Prostate gland (tissue), 2 donors: ENCODE results near the gene MAP3K4. TPM values are rescaled to one million over a fixed set of nuclear protein-coding genes. Genes with fewer than 3 reads are reported as not detected.

Experiments used
- DNase-seq: peaks from one replicate; pipeline ENCODE4 v3.0.0-alpha.2; 2019; ENCODE audit warnings: low spot score
- H3K27ac ChIP-seq, 2 donors: fragments of 200-600 bp; sonication (generic); 2 replicates each; pipeline ENCODE4 v1.5.1; 2017 to 2019
- H3K27me3 ChIP-seq: fragments of 200-600 bp; sonication (generic); replicated peaks from 2 replicates; pipeline ENCODE4 v1.5.1; 2019; ENCODE audit not compliant: insufficient read depth
- H3K36me3 ChIP-seq, 2 donors: fragments of 200-600 bp; sonication (generic); 1 replicate in 1 of 2; 2 replicates in 1 of 2; pipeline versions ENCODE4 v1.5.1 to v1.8.1; 2017 to 2019
- H3K4me1 ChIP-seq: fragments of 200-600 bp; sonication (generic); replicated peaks from 2 replicates; pipeline ENCODE4 v1.5.1; 2019
- H3K4me3 ChIP-seq, 2 donors: fragments of 200-600 bp; sonication (generic); 2 replicates each; pipeline ENCODE4 v1.5.1; 2017 to 2019
- H3K9me3 ChIP-seq: fragments of 200-600 bp; sonication (generic); 2 replicates; pipeline ENCODE4 v1.5.1; 2017
- POLR2A ChIP-seq: fragments of 450-650 bp; IDR thresholded peaks from one replicate; pipeline ENCODE4 v1.6.1; 2016; ENCODE audit warnings: antibody characterized with exemption, mild to moderate bottlenecking
- POLR2AphosphoS5 ChIP-seq: sonication (generic); formaldehyde crosslinking; IDR thresholded peaks from one replicate; pipeline ENCODE4 v1.6.1; 2017; ENCODE audit warnings: antibody characterized with exemption
- WGBS: methylation state at CpG from one replicate; pipeline ENCODE4 v1.1.5; 2018; 5-methylcytosine and 5-hydroxymethylcytosine counted together
- intact Hi-C: fragments of 100-400 bp; cut with DNase I; formaldehyde crosslinking; loops from one replicate; pipeline ENCODE4 v1.14.2; 2022
- total RNA-seq, 2 donors: library from RNA; depleted of rRNA; stranded (reverse); fragments of >200 nt; gene quantifications; one replicate each; pipeline ENCODE4 v1.1.0, GENCODE V29; 2016
- TF ChIP-seq, protein P1 (sequence below), 4 experiments: fragments of 200-600 bp in 2 of 4; fragments of 450-650 bp in 2 of 4; sonication (generic) in 2 of 4; IDR thresholded peaks; 1 replicate in 3 of 4; 2 replicates in 1 of 4; pipeline ENCODE4 v1.5.1; 2016 to 2019; ENCODE audit warnings: antibody characterized with exemption in 4 of 4, mild to moderate bottlenecking in 2 of 4, moderate library complexity in 2 of 4

The MAP3K4 gene
- total RNA-seq, 2 donors from 2014 or later = 26.2 to 59.2 TPM

GRCh38 chr6:161137320-161137719 is 145.8 kb downstream of the MAP3K4 start:
- H3K27me3 ChIP-seq = no peaks in the 10 kb centered on the region
- H3K9me3 ChIP-seq = no peaks in the 10 kb centered on the region
- 96% methylated on average over 11 of the region's 11 CpGs for WGBS
- H3K27ac ChIP-seq = no peak overlapping the region
- TF ChIP-seq POLR2A = no peak
- TF ChIP-seq, protein P1, sequence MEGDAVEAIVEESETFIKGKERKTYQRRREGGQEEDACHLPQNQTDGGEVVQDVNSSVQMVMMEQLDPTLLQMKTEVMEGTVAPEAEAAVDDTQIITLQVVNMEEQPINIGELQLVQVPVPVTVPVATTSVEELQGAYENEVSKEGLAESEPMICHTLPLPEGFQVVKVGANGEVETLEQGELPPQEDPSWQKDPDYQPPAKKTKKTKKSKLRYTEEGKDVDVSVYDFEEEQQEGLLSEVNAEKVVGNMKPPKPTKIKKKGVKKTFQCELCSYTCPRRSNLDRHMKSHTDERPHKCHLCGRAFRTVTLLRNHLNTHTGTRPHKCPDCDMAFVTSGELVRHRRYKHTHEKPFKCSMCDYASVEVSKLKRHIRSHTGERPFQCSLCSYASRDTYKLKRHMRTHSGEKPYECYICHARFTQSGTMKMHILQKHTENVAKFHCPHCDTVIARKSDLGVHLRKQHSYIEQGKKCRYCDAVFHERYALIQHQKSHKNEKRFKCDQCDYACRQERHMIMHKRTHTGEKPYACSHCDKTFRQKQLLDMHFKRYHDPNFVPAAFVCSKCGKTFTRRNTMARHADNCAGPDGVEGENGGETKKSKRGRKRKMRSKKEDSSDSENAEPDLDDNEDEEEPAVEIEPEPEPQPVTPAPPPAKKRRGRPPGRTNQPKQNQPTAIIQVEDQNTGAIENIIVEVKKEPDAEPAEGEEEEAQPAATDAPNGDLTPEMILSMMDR (IDR thresholded peaks at IDR 0.05) = no peak
- no peak for TF ChIP-seq POLR2AphosphoS5
- no peak for DNase-seq
- intact Hi-C loops = no loop called here
- H3K4me1 ChIP-seq = no peaks in the 10 kb centered on the region
- H3K4me3 ChIP-seq = no peak overlapping the region
- H3K36me3 ChIP-seq = no peaks in the 10 kb centered on the region

DNA sequence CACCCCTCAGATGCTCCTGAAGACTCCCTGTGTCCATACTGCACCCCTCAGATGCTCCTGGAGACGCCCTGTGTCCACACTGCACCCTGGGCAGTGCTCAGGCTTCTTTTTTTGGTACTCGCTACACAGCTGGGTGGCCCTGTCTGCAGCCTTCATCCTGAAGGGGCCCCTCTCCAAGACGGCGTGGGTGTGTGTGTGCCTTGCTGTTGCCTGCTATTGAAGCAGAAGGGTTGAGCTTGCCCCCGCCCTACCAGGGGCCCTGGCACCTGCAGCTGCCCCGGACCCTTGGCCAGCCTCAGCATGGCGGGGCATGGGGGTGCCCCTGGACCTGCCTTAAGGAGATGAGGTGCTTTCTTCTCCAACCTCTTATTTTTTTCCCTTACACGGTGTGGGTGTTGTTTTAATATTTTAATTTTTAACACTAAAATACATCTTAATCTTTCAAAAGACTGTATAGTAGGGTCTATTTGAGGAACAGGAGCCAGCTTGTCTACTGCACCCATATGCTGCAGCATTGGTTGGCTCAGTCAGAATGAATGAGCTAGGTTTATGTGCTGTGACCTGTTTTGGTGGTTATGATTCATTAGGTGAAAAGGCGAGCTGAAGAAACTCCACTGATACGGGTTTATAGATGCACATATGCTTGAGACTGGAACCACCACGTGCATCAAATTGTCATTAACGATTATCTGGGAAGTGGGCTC is 146.4 kb downstream of the MAP3K4 start:
- Histone ChIP-seq H3K36me3 (no peaks in the 10 kb centered on the region), H3K4me1 (no peaks in the 10 kb centered on the region), H3K27me3 (no peaks in the 10 kb centered on the region), H3K9me3 (no peaks in the 10 kb centered on the region), H3K27ac (no peak overlapping the region), H3K4me3 (no peak overlapping the region)
- intact Hi-C loops = no loop called here
- 87% methylated on average over 12 of the region's 12 CpGs for WGBS
- no peak for DNase-seq
- TF ChIP-seq POLR2AphosphoS5 = no peak
- TF ChIP-seq, protein P1 (IDR thresholded peaks at IDR 0.05) = no peak
- TF ChIP-seq POLR2A = no peak

GRCh38 chr6:161138543-161139303 is 147.2 kb downstream of the MAP3K4 start:
- Histone ChIP-seq H3K4me3 (no peak overlapping the region), H3K9me3 (no peaks in the 10 kb centered on the region), H3K36me3 (no peaks in the 10 kb centered on the region), H3K27ac (no peak overlapping the region), H3K27me3 (no peaks in the 10 kb centered on the region), H3K4me1 (no peaks in the 10 kb centered on the region)
- TF ChIP-seq POLR2AphosphoS5 (no peak), POLR2A (no peak)
- TF ChIP-seq, protein P1 (IDR thresholded peaks at IDR 0.05) = no peak
- no peak for DNase-seq
- 96% methylated on average over 23 of the region's 23 CpGs for WGBS
- intact Hi-C loops = no loop called here

- TF ChIP-seq, protein P1 (IDR thresholded peaks at IDR 0.05) = no peak
- TF ChIP-seq POLR2A (no peak), POLR2AphosphoS5 (no peak)
- Histone ChIP-seq H3K27me3 (no peaks in the 10 kb centered on the region), H3K9me3 (no peaks in the 10 kb centered on the region), H3K36me3 (no peaks in the 10 kb centered on the region), H3K4me1 (no peaks in the 10 kb centered on the region), H3K27ac (no peak overlapping the region), H3K4me3 (no peak overlapping the region)
- intact Hi-C loops = no loop called here
- 95% methylated on average over 18 of the region's 18 CpGs for WGBS
- no peak for DNase-seq
Observed at GRCh38 chr6:161139304-161139765, 147.8 kb downstream of the MAP3K4 start.
